NT2/D1 (cell line): ENCODE data around the gene SLC25A14.

Source experiments
- YY1 ChIP-seq: IDR thresholded peaks from 2 replicates; pipeline ENCODE4 v1.6.1; 2011; ENCODE audit not compliant: insufficient read length, insufficient read depth
- ZNF274 ChIP-seq: IDR thresholded peaks from 2 replicates; pipeline ENCODE4 v1.6.1; 2011; ENCODE audit warnings: mild to moderate bottlenecking, low read depth, low read length

GRCh38 chrX:130304587-130305368, 34.9 kb upstream of the SLC25A14 start:
- no peak for TF ChIP-seq YY1
- no peak for TF ChIP-seq ZNF274
